Central memory CD8-positive, alpha-beta T cell (primary cell): ENCODE results near the gene ASGR1.

Experiments
- ATAC-seq: fragments of 150-1000 bp; cut with Tn5 transposase; replicated peaks from 2 replicates; pipeline ENCODE4 v1.10.0; 2022; ENCODE audit warnings: mild to moderate bottlenecking, moderate FRiP score, moderate number of reproducible peaks; ENCODE audit not compliant: poor library complexity, severe bottlenecking; ENCODE audit errors: extremely low read depth
- DNase-seq, 2 donors: peaks; one replicate each; pipeline ENCODE4 v3.0.0; 2021; ENCODE audit warnings: low spot score in 2 of 2
- H3K27ac Mint-ChIP-seq: one replicate; pipeline ENCODE4 v1.8.0; 2022; ENCODE audit warnings: low read depth, mild to moderate bottlenecking, moderate library complexity, mixed read lengths
- H3K27me3 Mint-ChIP-seq: one replicate; pipeline ENCODE4 v1.8.0; 2022; ENCODE audit warnings: mixed read lengths
- H3K36me3 Mint-ChIP-seq: one replicate; pipeline ENCODE4 v1.8.0; 2022; ENCODE audit warnings: mild to moderate bottlenecking, moderate library complexity, mixed read lengths; ENCODE audit not compliant: insufficient read depth
- H3K4me1 Mint-ChIP-seq: one replicate; pipeline ENCODE4 v1.8.0; 2022; ENCODE audit warnings: mixed read lengths
- H3K4me3 Mint-ChIP-seq: one replicate; pipeline ENCODE4 v1.8.0; 2022; ENCODE audit warnings: mild to moderate bottlenecking, moderate library complexity, mixed read lengths
- H3K9me3 Mint-ChIP-seq: one replicate; pipeline ENCODE4 v1.8.0; 2022; ENCODE audit warnings: mixed read lengths

Gene ASGR1

DNA sequence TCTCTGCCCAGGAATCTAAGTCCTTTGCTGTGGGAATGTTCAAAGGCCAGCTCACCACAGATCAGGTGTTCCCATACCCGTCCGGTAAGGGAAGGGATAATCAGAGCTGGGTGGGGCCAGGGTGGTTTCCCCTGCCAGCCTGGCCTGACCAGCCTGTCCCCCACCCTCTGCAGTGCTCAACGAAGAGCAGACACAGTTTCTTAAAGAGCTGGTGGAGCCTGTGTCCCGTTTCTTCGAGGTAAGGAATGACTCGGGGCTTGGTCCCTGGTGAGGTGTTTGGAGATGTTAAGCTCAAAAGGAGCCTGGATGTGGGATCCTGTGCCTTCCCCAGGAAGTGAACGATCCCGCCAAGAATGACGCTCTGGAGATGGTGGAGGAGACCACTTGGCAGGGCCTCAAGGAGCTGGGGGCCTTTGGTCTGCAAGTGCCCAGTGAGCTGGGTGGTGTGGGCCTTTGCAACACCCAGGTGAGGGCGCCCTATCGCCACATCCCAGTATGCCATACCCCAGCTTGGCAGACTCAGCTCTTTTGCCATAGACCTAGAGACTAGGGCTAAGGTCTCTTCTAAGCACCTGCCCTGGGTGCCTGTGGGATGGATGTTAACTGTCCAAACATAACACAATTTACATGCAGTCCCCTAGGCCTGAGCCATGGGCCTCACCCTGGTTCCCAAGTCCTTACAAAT lies 41.6 kb upstream of the ASGR1 start:
- Mint-ChIP-seq H3K27me3 (no peaks in the 10 kb centered on the region), H3K36me3 (peaks cover 7% of the 10 kb centered on the region), H3K9me3 (no peaks in the 10 kb centered on the region), H3K4me1 (peaks cover 40% of the 10 kb centered on the region), H3K4me3 (peak overlapping the region; percentile 98), H3K27ac (peak overlapping the region; percentile 95)
- DNase-seq (peak; percentile 41 to 44), ATAC-seq (peak; percentile 66)

GRCh38 chr17:7219812-7220592 lies 40.8 kb upstream of the ASGR1 start, which contains the start of the genes ACADVL and DLG4:
Gene ACADVL, plus strand, starts transcription at chr17:7219938. Its CDS starts 47 bp downstream, at chr17:7219985.
Gene DLG4, minus strand, starts transcription at chr17:7219836.
- ATAC-seq: peak; percentile 62
- Mint-ChIP-seq H3K36me3 (peaks cover 8% of the 10 kb centered on the region), H3K4me3 (peak within 1 kb of the TSS; percentile 98), H3K9me3 (no peaks in the 10 kb centered on the region), H3K27me3 (no peaks in the 10 kb centered on the region), H3K4me1 (peaks cover 44% of the 10 kb centered on the region), H3K27ac (peak within 1 kb of the TSS; percentile 95)
- peak; percentile 35 to 44 for DNase-seq

- H3K4me3 Mint-ChIP-seq: peak overlapping the region; percentile 98
Observed at GRCh38 chr17:7219229-7219811, 40.1 kb upstream of the ASGR1 start.

GRCh38 chr17:7218758-7219157 lies 39.6 kb upstream of the ASGR1 start:
- ATAC-seq: no peak
- H3K4me3 Mint-ChIP-seq: peak overlapping the region; percentile 98
- H3K27ac Mint-ChIP-seq: peak overlapping the region; percentile 95
- no peaks in the 10 kb centered on the region for H3K9me3 Mint-ChIP-seq
- peaks cover 57% of the 10 kb centered on the region for H3K4me1 Mint-ChIP-seq
- no peak for DNase-seq
- H3K36me3 Mint-ChIP-seq: peaks cover 19% of the 10 kb centered on the region
- H3K27me3 Mint-ChIP-seq: peaks cover 4% of the 10 kb centered on the region

More at GRCh38 chr17:7219229-7219811, 40.1 kb upstream of the ASGR1 start:
- DNase-seq: no peak
- peaks cover 51% of the 10 kb centered on the region for H3K4me1 Mint-ChIP-seq
- H3K9me3 Mint-ChIP-seq: no peaks in the 10 kb centered on the region
- H3K27ac Mint-ChIP-seq: peak overlapping the region; percentile 95
- ATAC-seq: no peak
- H3K36me3 Mint-ChIP-seq: peaks cover 14% of the 10 kb centered on the region
- H3K27me3 Mint-ChIP-seq: no peaks in the 10 kb centered on the region

DNA sequence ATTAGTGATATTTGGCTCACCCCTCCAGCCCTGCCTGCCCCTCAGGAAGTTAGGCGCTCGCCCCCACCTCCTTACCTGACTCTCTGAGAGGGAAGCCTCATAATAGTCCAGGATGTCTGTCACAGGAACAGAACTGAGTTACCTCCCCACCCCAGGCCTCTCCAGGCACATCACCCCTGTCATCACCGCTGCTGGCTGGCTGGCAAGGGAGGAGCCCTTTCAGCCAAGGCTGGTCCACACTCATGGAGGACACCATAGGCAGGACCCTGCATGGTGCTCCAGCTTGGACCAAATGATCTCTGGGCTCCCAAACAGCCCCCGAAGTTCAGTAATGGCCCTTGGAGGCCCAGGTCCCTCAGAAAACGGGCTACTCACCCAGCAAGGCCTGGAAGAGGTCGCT lies 39.0 kb upstream of the ASGR1 start:
- Mint-ChIP-seq H3K9me3 (no peaks in the 10 kb centered on the region), H3K27ac (no peak overlapping the region), H3K36me3 (peaks cover 20% of the 10 kb centered on the region), H3K4me3 (peak overlapping the region; percentile 98), H3K27me3 (peaks cover 10% of the 10 kb centered on the region), H3K4me1 (peaks cover 63% of the 10 kb centered on the region)
- DNase-seq (no peak), ATAC-seq (no peak)

- no peak for ATAC-seq
- Mint-ChIP-seq H3K4me3 (peak overlapping the region; percentile 29), H3K27me3 (peaks cover 14% of the 10 kb centered on the region), H3K4me1 (peaks cover 63% of the 10 kb centered on the region), H3K36me3 (peaks cover 20% of the 10 kb centered on the region), H3K27ac (no peak overlapping the region), H3K9me3 (no peaks in the 10 kb centered on the region)
- no peak for DNase-seq
Observed at GRCh38 chr17:7217113-7217987, 38.2 kb upstream of the ASGR1 start.

DNA sequence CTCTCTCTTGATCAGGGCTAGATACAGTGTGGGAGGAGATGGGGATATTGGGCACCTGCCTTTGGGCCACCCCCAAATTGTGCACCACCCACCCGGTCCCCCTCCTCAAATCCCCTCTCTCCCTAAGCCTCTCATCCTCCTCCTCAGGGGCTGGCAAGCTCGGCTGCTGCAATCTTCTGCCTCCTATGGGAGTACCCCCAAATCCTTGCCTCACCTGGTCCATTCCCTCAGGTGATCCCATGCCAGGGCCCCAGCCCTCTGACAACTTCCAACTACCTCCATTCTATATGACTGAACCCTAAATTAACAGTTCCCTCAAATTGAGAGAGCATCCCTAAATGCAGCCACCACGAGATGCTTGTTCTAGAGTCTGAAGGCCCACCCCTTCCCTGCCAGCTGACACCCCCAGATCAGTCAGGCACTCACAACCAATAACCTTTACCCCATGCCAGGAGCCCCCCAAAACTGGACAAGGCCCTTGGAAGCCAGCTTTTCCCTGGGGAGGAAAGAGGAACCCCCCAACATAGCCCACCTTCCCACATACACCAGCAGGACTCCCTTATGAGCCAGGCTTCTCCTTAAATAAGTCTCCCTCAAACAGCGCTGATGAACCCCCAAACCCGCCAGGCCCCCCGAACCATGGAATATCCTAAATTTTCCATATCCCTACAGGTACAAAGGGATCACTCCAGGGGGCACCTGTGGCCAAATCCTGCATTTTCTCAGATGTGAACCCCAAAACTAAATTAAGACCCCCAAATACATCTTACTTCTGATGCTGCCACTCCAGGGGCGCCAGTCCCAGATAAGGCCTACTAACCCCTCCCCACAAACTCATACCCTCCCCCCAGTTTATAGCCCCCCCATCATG lies 37.3 kb upstream of the ASGR1 start:
- DNase-seq (no peak), ATAC-seq (no peak)
- peak overlapping the region; percentile 13 for H3K27ac Mint-ChIP-seq
- no peaks in the 10 kb centered on the region for H3K9me3 Mint-ChIP-seq
- peak overlapping the region; percentile 0 for H3K4me3 Mint-ChIP-seq
- H3K4me1 Mint-ChIP-seq: peaks cover 61% of the 10 kb centered on the region
- H3K36me3 Mint-ChIP-seq: peaks cover 20% of the 10 kb centered on the region
- peaks cover 22% of the 10 kb centered on the region for H3K27me3 Mint-ChIP-seq

GRCh38 chr17:7215652-7216180 lies 36.5 kb upstream of the ASGR1 start:
- DNase-seq (no peak), ATAC-seq (no peak)
- no peaks in the 10 kb centered on the region for H3K9me3 Mint-ChIP-seq
- peak overlapping the region; percentile 0 for H3K4me3 Mint-ChIP-seq
- H3K27me3 Mint-ChIP-seq: peaks cover 30% of the 10 kb centered on the region
- H3K27ac Mint-ChIP-seq: peak overlapping the region; percentile 13
- H3K36me3 Mint-ChIP-seq: peaks cover 20% of the 10 kb centered on the region
- H3K4me1 Mint-ChIP-seq: peaks cover 53% of the 10 kb centered on the region

- H3K36me3 Mint-ChIP-seq: peaks cover 20% of the 10 kb centered on the region
- H3K27ac Mint-ChIP-seq: peak overlapping the region; percentile 98
- peaks cover 48% of the 10 kb centered on the region for H3K4me1 Mint-ChIP-seq
- H3K4me3 Mint-ChIP-seq: peak overlapping the region; percentile 86
- DNase-seq: no peak
- no peak for ATAC-seq
- H3K9me3 Mint-ChIP-seq: no peaks in the 10 kb centered on the region
- H3K27me3 Mint-ChIP-seq: peaks cover 35% of the 10 kb centered on the region
Observed at GRCh38 chr17:7215136-7215638, 36.0 kb upstream of the ASGR1 start.

GRCh38 chr17:7214300-7215135 lies 35.3 kb upstream of the ASGR1 start:
- H3K36me3 Mint-ChIP-seq: peaks cover 20% of the 10 kb centered on the region
- H3K27me3 Mint-ChIP-seq: peaks cover 42% of the 10 kb centered on the region
- DNase-seq (peak; percentile 97 to 98), ATAC-seq (peak; percentile 77)
- H3K27ac Mint-ChIP-seq: peak overlapping the region; percentile 98
- no peaks in the 10 kb centered on the region for H3K9me3 Mint-ChIP-seq
- H3K4me1 Mint-ChIP-seq: peaks cover 43% of the 10 kb centered on the region
- H3K4me3 Mint-ChIP-seq: peak overlapping the region; percentile 86
